ENCODE data around the gene RBM17.

Gene RBM17

DNA sequence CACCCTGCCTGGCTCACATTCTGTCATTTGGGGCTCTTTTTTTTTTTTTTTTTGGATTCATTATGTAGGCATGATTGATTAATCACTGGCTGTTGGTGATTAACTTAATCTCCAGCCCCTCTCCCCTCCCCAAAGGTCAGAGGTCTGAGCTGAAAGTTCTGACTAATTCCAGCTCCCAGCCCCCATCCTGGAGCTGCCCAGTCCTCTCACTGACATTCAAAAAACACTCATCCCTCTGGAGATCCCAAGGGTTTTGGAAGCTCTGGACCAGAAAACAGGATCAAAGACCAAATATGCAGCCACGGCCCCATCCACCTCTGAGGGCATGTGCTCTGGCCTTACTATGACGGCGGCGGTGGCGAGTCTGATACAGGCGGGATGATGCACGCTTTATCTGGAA, 53.8 kb downstream of the RBM17 start:
- no peak overlapping the region for H3K4me3 ChIP-seq (ENCODE audit: low read depth, low read length)
- DNase-seq (ENCODE audit: low read depth), result no peak
- no peak for TF ChIP-seq CTCF (IDR thresholded peaks at IDR 0.05; ENCODE audit: control insufficient read depth, extremely low read depth, insufficient read depth)

DNA sequence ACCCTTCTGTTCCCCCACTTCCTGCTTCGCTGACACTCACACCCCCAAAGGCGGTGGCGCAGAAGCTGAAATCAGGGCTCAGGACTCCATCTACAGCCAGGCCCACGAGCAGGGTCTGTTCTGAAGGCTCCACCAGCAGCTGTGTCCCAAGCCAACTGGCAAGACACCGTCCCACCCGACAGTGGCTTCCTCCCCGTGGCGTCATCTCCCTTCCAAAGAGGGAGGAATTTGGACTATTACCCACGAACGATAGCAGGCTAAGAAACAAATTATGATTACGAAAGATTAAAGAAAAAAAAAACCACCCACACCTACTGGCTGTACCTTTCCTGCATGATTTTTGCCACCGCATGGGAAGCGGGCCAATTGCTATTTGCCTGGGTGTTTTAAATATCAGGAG, 54.3 kb downstream of the RBM17 start:
- no peak overlapping the region for H3K4me3 ChIP-seq (ENCODE audit: low read depth, low read length)
- DNase-seq (ENCODE audit: low read depth), result no peak
- no peak for TF ChIP-seq CTCF (IDR thresholded peaks at IDR 0.05; ENCODE audit: control insufficient read depth, extremely low read depth, insufficient read depth)

- H3K4me3 ChIP-seq (ENCODE audit: low read depth, low read length), result peak overlapping the region; percentile 67
- no peak for TF ChIP-seq CTCF (IDR thresholded peaks at IDR 0.05; ENCODE audit: control insufficient read depth, extremely low read depth, insufficient read depth)
- DNase-seq (ENCODE audit: low read depth), result no peak
Measured at GRCh38 chr10:6144406-6145165, 55.8 kb downstream of the RBM17 start.

- DNase-seq (ENCODE audit: low read depth), result no peak
- TF ChIP-seq CTCF (IDR thresholded peaks at IDR 0.05; ENCODE audit: control insufficient read depth, extremely low read depth, insufficient read depth), result no peak
- peak overlapping the region; percentile 67 for H3K4me3 ChIP-seq (ENCODE audit: low read depth, low read length)
Measured at GRCh38 chr10:6145166-6145987, 56.5 kb downstream of the RBM17 start.

GRCh38 chr10:6146013-6146785, 57.4 kb downstream of the RBM17 start:
- TF ChIP-seq CTCF (IDR thresholded peaks at IDR 0.05; ENCODE audit: control insufficient read depth, extremely low read depth, insufficient read depth), result no peak
- DNase-seq (ENCODE audit: low read depth), result no peak
- peak overlapping the region; percentile 67 for H3K4me3 ChIP-seq (ENCODE audit: low read depth, low read length)

GRCh38 chr10:6146921-6147320, 58.1 kb downstream of the RBM17 start:
- no peak for DNase-seq (ENCODE audit: low read depth)
- no peak overlapping the region for H3K4me3 ChIP-seq (ENCODE audit: low read depth, low read length)
- no peak for TF ChIP-seq CTCF (IDR thresholded peaks at IDR 0.05; ENCODE audit: control insufficient read depth, extremely low read depth, insufficient read depth)

Measured in LNCaP clone FGC (cell line).